Osteocyte (in vitro differentiated cells): ENCODE data around the gene ACTMAP. TPM values are rescaled to one million over a fixed set of nuclear protein-coding genes. Genes with fewer than 3 reads are reported as not detected.

ENCODE experiments used
- DNase-seq: peaks from one replicate; pipeline ENCODE4 v3.0.0; 2021; ENCODE audit warnings: mixed read lengths; ENCODE audit not compliant: unreplicated experiment; ENCODE audit errors: extremely low spot score
- H3K27ac Mint-ChIP-seq: one replicate; pipeline ENCODE4 v1.8.0; 2021; ENCODE audit warnings: mild to moderate bottlenecking, mixed read lengths; ENCODE audit not compliant: unreplicated experiment
- H3K27me3 Mint-ChIP-seq: one replicate; pipeline ENCODE4 v1.8.0; 2021; ENCODE audit warnings: mixed read lengths; ENCODE audit not compliant: unreplicated experiment
- H3K36me3 Mint-ChIP-seq: one replicate; pipeline ENCODE4 v1.8.0; 2021; ENCODE audit warnings: mixed read lengths; ENCODE audit not compliant: unreplicated experiment
- H3K4me1 Mint-ChIP-seq: one replicate; pipeline ENCODE4 v1.8.0; 2021; ENCODE audit warnings: mixed read lengths; ENCODE audit not compliant: unreplicated experiment
- H3K4me3 Mint-ChIP-seq: one replicate; pipeline ENCODE4 v1.8.0; 2021; ENCODE audit warnings: mild to moderate bottlenecking, moderate library complexity, mixed read lengths; ENCODE audit not compliant: unreplicated experiment
- H3K9me3 Mint-ChIP-seq: one replicate; pipeline ENCODE4 v1.8.0; 2021; ENCODE audit warnings: mixed read lengths; ENCODE audit not compliant: unreplicated experiment
- CTCF ChIP-seq: fragments of 200-600 bp; sonication (generic); IDR thresholded peaks from 2 replicates; pipeline ENCODE4 v1.5.0; 2021; ENCODE audit warnings: antibody characterized with exemption, mild to moderate bottlenecking, moderate library complexity
- total RNA-seq: library from RNA; stranded (reverse); gene quantifications from 2 replicates; pipeline ENCODE4 v1.2.1, GENCODE V29; 2021

ACTMAP gene
- total RNA-seq, 1 donor from 2014 or later: 14.6 TPM

DNA sequence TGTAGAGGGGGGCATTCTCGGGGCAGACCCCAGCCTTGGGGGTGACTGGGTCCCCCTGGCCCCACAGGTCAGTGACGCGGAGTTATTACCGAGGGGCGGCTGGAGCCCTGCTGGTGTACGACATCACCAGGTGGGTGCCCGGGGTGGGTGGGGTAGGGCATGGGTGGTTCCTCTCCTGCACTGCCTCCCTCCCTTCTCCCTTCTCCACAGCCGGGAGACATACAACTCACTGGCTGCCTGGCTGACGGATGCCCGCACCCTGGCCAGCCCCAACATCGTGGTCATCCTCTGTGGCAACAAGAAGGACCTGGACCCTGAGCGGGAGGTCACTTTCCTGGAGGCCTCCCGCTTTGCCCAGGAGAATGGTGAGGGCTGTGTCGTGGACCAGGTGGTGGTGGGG lies 33.4 kb upstream of the ACTMAP start:
- no peaks in the 10 kb centered on the region for H3K9me3 Mint-ChIP-seq
- H3K4me3 Mint-ChIP-seq: no peak overlapping the region
- peaks cover 6% of the 10 kb centered on the region for H3K4me1 Mint-ChIP-seq

GRCh38 chr19:40781140-40781539 lies 30.9 kb upstream of the ACTMAP start:
- Mint-ChIP-seq H3K27me3 (no peaks in the 10 kb centered on the region), H3K27ac (no peak overlapping the region), H3K4me1 (peaks cover 18% of the 10 kb centered on the region), H3K36me3 (peaks cover 4% of the 10 kb centered on the region), H3K9me3 (no peaks in the 10 kb centered on the region), H3K4me3 (no peak overlapping the region)
- no peak for DNase-seq
- TF ChIP-seq CTCF: no peak

More for the DNA sequence above, 33.4 kb upstream of the ACTMAP start:
- H3K27me3 Mint-ChIP-seq: no peaks in the 10 kb centered on the region
- no peak for TF ChIP-seq CTCF
- H3K27ac Mint-ChIP-seq: no peak overlapping the region
- DNase-seq: no peak
- peaks cover 7% of the 10 kb centered on the region for H3K36me3 Mint-ChIP-seq

GRCh38 chr19:40780582-40780981 lies 30.3 kb upstream of the ACTMAP start:
- Mint-ChIP-seq H3K9me3 (no peaks in the 10 kb centered on the region), H3K4me1 (peaks cover 18% of the 10 kb centered on the region), H3K4me3 (no peak overlapping the region), H3K36me3 (peaks cover 4% of the 10 kb centered on the region), H3K27ac (no peak overlapping the region), H3K27me3 (no peaks in the 10 kb centered on the region)
- no peak for TF ChIP-seq CTCF
- no peak for DNase-seq

GRCh38 chr19:40778706-40779284 lies 28.5 kb upstream of the ACTMAP start:
- H3K27ac Mint-ChIP-seq: peak overlapping the region; percentile 99
- H3K4me3 Mint-ChIP-seq: peak overlapping the region; percentile 89
- no peaks in the 10 kb centered on the region for H3K27me3 Mint-ChIP-seq
- no peaks in the 10 kb centered on the region for H3K9me3 Mint-ChIP-seq
- DNase-seq: no peak
- peaks cover 24% of the 10 kb centered on the region for H3K4me1 Mint-ChIP-seq
- no peak for TF ChIP-seq CTCF
- H3K36me3 Mint-ChIP-seq: peaks cover 4% of the 10 kb centered on the region

GRCh38 chr19:40777937-40778705 lies 27.8 kb upstream of the ACTMAP start, which contains the start of gene RAB4B:
TSS of gene RAB4B (plus strand) at chr19:40778247. CDS start at chr19:40778376, 129 bp downstream.
- H3K27ac Mint-ChIP-seq: peak within 1 kb of the TSS; percentile 99
- no peaks in the 10 kb centered on the region for H3K9me3 Mint-ChIP-seq
- no peaks in the 10 kb centered on the region for H3K27me3 Mint-ChIP-seq
- peak; percentile 100 for DNase-seq
- peaks cover 4% of the 10 kb centered on the region for H3K36me3 Mint-ChIP-seq
- H3K4me1 Mint-ChIP-seq: peaks cover 24% of the 10 kb centered on the region
- peak within 1 kb of the TSS; percentile 89 for H3K4me3 Mint-ChIP-seq
- TF ChIP-seq CTCF: no peak
